H9 (cell line): ENCODE measurements around the gene FNDC3B. TPM values are rescaled to one million over a fixed set of nuclear protein-coding genes. Genes with fewer than 3 reads are reported as not detected.

Experiments used
- DNase-seq: peaks from one replicate; pipeline ENCODE4 v3.0.0-alpha.2; 2017
- H2AFZ ChIP-seq: one replicate; pipeline ENCODE4 v1.6.1; 2013; ENCODE audit warnings: mild to moderate bottlenecking, low read length, control low read depth, moderate library complexity
- H2AK5ac ChIP-seq: 2 replicates; pipeline ENCODE4 v1.6.1; 2013; ENCODE audit warnings: low read length, control low read depth, mixed read lengths; ENCODE audit not compliant: insufficient read length
- H2BK120ac ChIP-seq: one replicate; pipeline ENCODE4 v1.6.1; 2013; ENCODE audit warnings: low read depth, mild to moderate bottlenecking, low read length, control low read depth, inconsistent platforms; ENCODE audit not compliant: poor library complexity, severe bottlenecking
- H2BK12ac ChIP-seq: 2 replicates; pipeline ENCODE4 v1.6.1; 2013; ENCODE audit warnings: low read length, control low read depth, mixed read lengths, low read depth; ENCODE audit not compliant: insufficient read length
- H2BK15ac ChIP-seq: 2 replicates; pipeline ENCODE4 v1.6.1; 2013; ENCODE audit warnings: low read depth, low read length, control low read depth
- H2BK20ac ChIP-seq: one replicate; pipeline ENCODE4 v1.6.1; 2013; ENCODE audit warnings: low read depth, mild to moderate bottlenecking, low read length, control low read depth, inconsistent platforms; ENCODE audit not compliant: poor library complexity, severe bottlenecking
- H2BK5ac ChIP-seq: 2 replicates; pipeline ENCODE4 v1.6.1; 2013; ENCODE audit warnings: low read length, control low read depth, mixed read lengths; ENCODE audit not compliant: insufficient read length
- H3K14ac ChIP-seq: 2 replicates; pipeline ENCODE4 v1.6.1; 2013; ENCODE audit warnings: low read length, control low read depth; ENCODE audit not compliant: insufficient read depth
- H3K18ac ChIP-seq: 2 replicates; pipeline ENCODE4 v1.6.1; 2013; ENCODE audit warnings: low read depth, mild to moderate bottlenecking, mixed read lengths, low read length, control low read depth; ENCODE audit not compliant: insufficient read length
- H3K23ac ChIP-seq: 2 replicates; pipeline ENCODE4 v1.6.1; 2013; ENCODE audit warnings: low read length, control low read depth, mixed read lengths, low read depth; ENCODE audit not compliant: insufficient read length
- H3K23me2 ChIP-seq: 2 replicates; pipeline ENCODE4 v1.6.1; 2013; ENCODE audit warnings: low read depth, mild to moderate bottlenecking, mixed read lengths, low read length, control low read depth; ENCODE audit not compliant: insufficient read length, poor library complexity, severe bottlenecking
- H3K27ac ChIP-seq: 2 replicates; pipeline ENCODE4 v1.5.1; 2013; ENCODE audit warnings: low read length, control low read depth, mixed read lengths, low read depth; ENCODE audit not compliant: insufficient read length
- H3K27me3 ChIP-seq: 2 replicates; pipeline ENCODE4 v1.6.1; 2013; ENCODE audit warnings: low read length, control low read depth, inconsistent platforms; ENCODE audit not compliant: insufficient read depth
- H3K4ac ChIP-seq: 2 replicates; pipeline ENCODE4 v1.6.1; 2013; ENCODE audit warnings: low read depth, mild to moderate bottlenecking, control low read depth, inconsistent platforms, low read length, moderate library complexity
- H3K4me1 ChIP-seq: 2 replicates; pipeline ENCODE4 v1.6.1; 2013; ENCODE audit warnings: low read length, control low read depth, inconsistent platforms; ENCODE audit not compliant: insufficient read depth
- H3K4me2 ChIP-seq: 2 replicates; pipeline ENCODE4 v1.6.1; 2013; ENCODE audit warnings: low read length, control low read depth, mixed read lengths; ENCODE audit not compliant: insufficient read length, insufficient read depth
- H3K56ac ChIP-seq: 2 replicates; pipeline ENCODE4 v1.6.1; 2013; ENCODE audit warnings: low read depth, mild to moderate bottlenecking, mixed read lengths, low read length, control low read depth; ENCODE audit not compliant: insufficient read length
- H3K79me1 ChIP-seq: 2 replicates; pipeline ENCODE4 v1.6.1; 2013; ENCODE audit warnings: low read depth, mild to moderate bottlenecking, moderate library complexity, low read length, control low read depth, inconsistent platforms; ENCODE audit not compliant: insufficient read depth, poor library complexity, severe bottlenecking
- H3K79me2 ChIP-seq: 2 replicates; pipeline ENCODE4 v1.6.1; 2013; ENCODE audit warnings: low read length, control low read depth, inconsistent platforms; ENCODE audit not compliant: insufficient read depth
- H3K9ac ChIP-seq: 2 replicates; pipeline ENCODE4 v1.6.1; 2013; ENCODE audit warnings: low read length, control low read depth, mixed read lengths; ENCODE audit not compliant: insufficient read length; ENCODE audit errors: extremely low read depth
- H3K9me3 ChIP-seq: one replicate; pipeline ENCODE4 v1.6.1; 2013; ENCODE audit warnings: low read depth, low read length, inconsistent platforms; ENCODE audit not compliant: control insufficient read depth
- H3T11ph ChIP-seq: one replicate; pipeline ENCODE4 v1.6.1; 2013; ENCODE audit warnings: mild to moderate bottlenecking, low read length, control low read depth, inconsistent platforms
- H4K20me1 ChIP-seq: one replicate; pipeline ENCODE4 v1.6.1; 2013; ENCODE audit not compliant: control insufficient read depth, insufficient read length, insufficient read depth
- H4K5ac ChIP-seq: 2 replicates; pipeline ENCODE4 v1.6.1; 2013; ENCODE audit warnings: low read depth, mild to moderate bottlenecking, mixed read lengths, low read length, control low read depth; ENCODE audit not compliant: insufficient read length
- H4K8ac ChIP-seq: replicated peaks from 2 replicates; pipeline ENCODE4 v1.6.1; 2013; ENCODE audit warnings: low read length, control low read depth, mixed read lengths, low read depth; ENCODE audit not compliant: insufficient read length
- H4K91ac ChIP-seq: 2 replicates; pipeline ENCODE4 v1.6.1; 2013; ENCODE audit warnings: low read depth, mild to moderate bottlenecking, moderate library complexity, mixed read lengths, low read length, control low read depth; ENCODE audit not compliant: insufficient read length
- H3K27ac Mint-ChIP-seq, 3 experiments: 2 replicates in 2 of 3; 3 replicates in 1 of 3; pipeline ENCODE4 v1.8.0; 2020 to 2021; ENCODE audit warnings: mixed read lengths in 3 of 3, mild to moderate bottlenecking in 1 of 3, moderate library complexity in 1 of 3
- H3K27me3 Mint-ChIP-seq: 2 replicates; pipeline ENCODE4 v1.8.0; 2021; ENCODE audit warnings: low read depth, mild to moderate bottlenecking, moderate library complexity, mixed read lengths
- H3K36me3 Mint-ChIP-seq, 3 experiments: 2 replicates in 2 of 3; 3 replicates in 1 of 3; pipeline ENCODE4 v1.8.0; 2020 to 2021; ENCODE audit warnings: low read depth in 3 of 3, mixed read lengths in 3 of 3; ENCODE audit not compliant: insufficient read depth in 1 of 3
- H3K4me1 Mint-ChIP-seq, 2 experiments: 2 replicates each; pipeline ENCODE4 v1.8.0; 2020; ENCODE audit warnings: mixed read lengths in 2 of 2
- H3K4me3 Mint-ChIP-seq, 2 experiments: 2 replicates in 1 of 2; 3 replicates in 1 of 2; pipeline ENCODE4 v1.8.0; 2020 to 2021; ENCODE audit warnings: mild to moderate bottlenecking in 2 of 2, mixed read lengths in 2 of 2, moderate library complexity in 1 of 2
- H3K9me3 Mint-ChIP-seq, 2 experiments: 2 replicates in 1 of 2; 3 replicates in 1 of 2; pipeline ENCODE4 v1.8.0; 2020; ENCODE audit warnings: mild to moderate bottlenecking in 2 of 2, mixed read lengths in 2 of 2, moderate library complexity in 1 of 2
- WGBS: extraction: QIAGEN DNeasy Blood & Tissue Kit; methylation state at CpG from one replicate; pipeline ENCODE4 v1.1.7; 2013; ENCODE audit warnings: missing lambda C conversion rate, low lambda C conversion rate, mixed read lengths; ENCODE audit not compliant: insufficient read length; ENCODE audit errors: extremely low coverage; 5-methylcytosine and 5-hydroxymethylcytosine counted together
- total RNA-seq: library from RNA; stranded (reverse); gene quantifications from 2 replicates; pipeline ENCODE4 v1.2.1, GENCODE V29; 2021
- TF ChIP-seq, protein P1 (sequence below): fragments of 200-600 bp; sonication (generic); conservative IDR thresholded peaks from 3 replicates; pipeline ENCODE4 v1.8.0; 2021; ENCODE audit warnings: antibody characterized with exemption, mild to moderate bottlenecking

FNDC3B gene
- total RNA-seq, 1 experiment from 2014 or later, result 43.8 TPM

DNA sequence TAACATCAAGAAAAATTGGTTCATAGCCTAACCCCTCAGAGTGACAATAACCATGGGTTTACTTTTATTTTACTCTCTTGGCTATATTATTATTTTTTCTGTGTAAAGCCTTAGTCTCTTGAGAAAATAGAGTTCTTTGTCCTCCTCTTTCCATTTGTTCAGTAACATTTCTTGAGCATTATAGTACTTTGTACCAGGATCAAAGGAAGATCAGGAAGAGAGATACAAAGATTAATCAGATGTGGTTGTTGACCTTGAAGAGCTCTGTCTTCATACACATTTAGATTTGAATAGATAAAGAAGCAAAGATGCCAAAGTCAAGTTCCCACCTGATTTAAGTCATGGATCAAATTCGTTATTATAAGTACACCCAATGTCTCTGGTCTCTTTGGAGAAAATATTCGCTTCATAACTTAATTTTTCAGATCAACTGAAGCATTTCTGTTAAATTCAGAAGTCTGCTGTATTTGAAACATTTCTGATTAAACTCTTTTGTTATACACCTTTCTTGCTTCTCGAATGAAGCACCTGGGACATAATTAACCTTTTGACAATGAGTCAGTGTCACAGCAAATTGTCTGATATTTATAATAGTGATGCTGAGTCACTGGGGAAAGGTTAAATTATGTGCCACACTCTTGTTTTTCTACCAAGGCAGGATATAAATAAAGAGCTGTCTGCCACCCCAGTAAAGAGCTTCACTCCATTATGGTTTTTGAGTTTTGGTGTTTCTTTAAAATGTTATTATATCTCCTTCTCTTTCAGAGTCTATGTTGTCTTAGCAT is 308.7 kb downstream of the FNDC3B start:
- H3K27ac Mint-ChIP-seq, result no peak overlapping the region; a peak in 1 of 7 replicates
- Histone ChIP-seq H4K5ac (no peak overlapping the region), H3K9me3 (no peaks in the 10 kb centered on the region), H2BK120ac (no peak overlapping the region), H3K23ac (no peak overlapping the region), H2BK12ac (no peak overlapping the region), H3K56ac (no peak overlapping the region), H3T11ph (no peak overlapping the region), H3K4me1 (no peaks in the 10 kb centered on the region), H3K23me2 (no peaks in the 10 kb centered on the region), H4K8ac (no peak overlapping the region), H4K91ac (no peak overlapping the region), H3K79me1 (no peaks in the 10 kb centered on the region), H3K27ac (no peak overlapping the region), H2AFZ (no peak overlapping the region), H3K14ac (no peak overlapping the region), H2AK5ac (no peak overlapping the region), H3K79me2 (no peaks in the 10 kb centered on the region), H3K18ac (no peak overlapping the region), H3K9ac (no peak overlapping the region), H3K4me2 (no peak overlapping the region), H3K4ac (no peak overlapping the region), H2BK15ac (no peak overlapping the region), H4K20me1 (no peaks in the 10 kb centered on the region), H3K27me3 (no peaks in the 10 kb centered on the region), H2BK5ac (no peak overlapping the region), H2BK20ac (no peak overlapping the region)
- no CpG with 5 or more reads among the region's 3 CpGs for WGBS
- H3K4me1 Mint-ChIP-seq, result no peaks in the 10 kb centered on the region
- H3K27me3 Mint-ChIP-seq, result no peaks in the 10 kb centered on the region
- TF ChIP-seq, protein P1, sequence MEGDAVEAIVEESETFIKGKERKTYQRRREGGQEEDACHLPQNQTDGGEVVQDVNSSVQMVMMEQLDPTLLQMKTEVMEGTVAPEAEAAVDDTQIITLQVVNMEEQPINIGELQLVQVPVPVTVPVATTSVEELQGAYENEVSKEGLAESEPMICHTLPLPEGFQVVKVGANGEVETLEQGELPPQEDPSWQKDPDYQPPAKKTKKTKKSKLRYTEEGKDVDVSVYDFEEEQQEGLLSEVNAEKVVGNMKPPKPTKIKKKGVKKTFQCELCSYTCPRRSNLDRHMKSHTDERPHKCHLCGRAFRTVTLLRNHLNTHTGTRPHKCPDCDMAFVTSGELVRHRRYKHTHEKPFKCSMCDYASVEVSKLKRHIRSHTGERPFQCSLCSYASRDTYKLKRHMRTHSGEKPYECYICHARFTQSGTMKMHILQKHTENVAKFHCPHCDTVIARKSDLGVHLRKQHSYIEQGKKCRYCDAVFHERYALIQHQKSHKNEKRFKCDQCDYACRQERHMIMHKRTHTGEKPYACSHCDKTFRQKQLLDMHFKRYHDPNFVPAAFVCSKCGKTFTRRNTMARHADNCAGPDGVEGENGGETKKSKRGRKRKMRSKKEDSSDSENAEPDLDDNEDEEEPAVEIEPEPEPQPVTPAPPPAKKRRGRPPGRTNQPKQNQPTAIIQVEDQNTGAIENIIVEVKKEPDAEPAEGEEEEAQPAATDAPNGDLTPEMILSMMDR, result no peak
- H3K36me3 Mint-ChIP-seq, result peaks cover 26 to 69% (median 64%) of the 10 kb centered on the region in 3 experiments
- DNase-seq, result no peak
- no peaks in the 10 kb centered on the region for H3K9me3 Mint-ChIP-seq
- H3K4me3 Mint-ChIP-seq, result no peak overlapping the region
